H1 (cell line): ENCODE data around the gene TSC22D3. TPM values are rescaled to one million over a fixed set of nuclear protein-coding genes. Genes with fewer than 3 reads are reported as not detected.

Experiments used
- BACH1 ChIP-seq: IDR thresholded peaks from 2 replicates; pipeline ENCODE4 v1.6.1; 2012; ENCODE audit warnings: low read length, improper control_type of control experiment
- CBX8 ChIP-seq: fragments of 300-800, 300-1000 bp; sonication (generic); IDR thresholded peaks from 2 replicates; pipeline ENCODE4 v1.7.1; 2016; ENCODE audit warnings: low read depth, low read length, borderline replicate concordance
- CHD7 ChIP-seq: fragments of 300-600 bp; sonication (generic); IDR thresholded peaks from 2 replicates; pipeline ENCODE4 v1.7.1; 2012; ENCODE audit warnings: low read length, moderate library complexity, mild to moderate bottlenecking, inconsistent platforms; ENCODE audit not compliant: insufficient replicate concordance
- GABPA ChIP-seq: IDR thresholded peaks from 2 replicates; pipeline ENCODE4 v1.6.1; 2011; ENCODE audit warnings: mild to moderate bottlenecking, low read length, moderate library complexity, borderline replicate concordance; ENCODE audit not compliant: insufficient read depth
- JUN ChIP-seq: IDR thresholded peaks from 2 replicates; pipeline ENCODE4 v1.6.1; 2011; ENCODE audit warnings: low read depth, mild to moderate bottlenecking, improper control_type of control experiment, low read length
- NANOG ChIP-seq: IDR thresholded peaks from 2 replicates; pipeline ENCODE4 v1.6.1; 2011; ENCODE audit warnings: low read length, low read depth, mild to moderate bottlenecking, inconsistent platforms; ENCODE audit not compliant: insufficient read depth, poor library complexity, severe bottlenecking
- SIX5 ChIP-seq: IDR thresholded peaks from 2 replicates; pipeline ENCODE4 v1.6.1; 2011; ENCODE audit warnings: mild to moderate bottlenecking, low read depth, low read length
- SP2 ChIP-seq: IDR thresholded peaks from 2 replicates; pipeline ENCODE4 v1.6.1; 2012; ENCODE audit warnings: mild to moderate bottlenecking, low read length, inconsistent platforms
- TEAD4 ChIP-seq: IDR thresholded peaks from 2 replicates; pipeline ENCODE4 v1.6.1; 2012; ENCODE audit warnings: low read depth, low read length, inconsistent platforms, mixed read lengths
- polyA plus RNA-seq, 7 experiments: library from polyadenylated mRNA; depleted of rRNA in 3 of 7; stranded (reverse) in 5 of 7; unstranded in 2 of 7; fragments of >200 nt in 5 of 7; fragments of 200-250 nt in 2 of 7; gene quantifications; 1 replicate in 5 of 7; 2 replicates in 1 of 7; 4 replicates in 1 of 7; pipeline versions ENCODE4 v1.2.1 to v1.2.3, GENCODE V29; 2011 to 2013; ENCODE audit warnings: missing spikeins in 2 of 7, mixed read lengths in 2 of 7
- total RNA-seq: library from RNA; stranded (reverse); fragmentation: NEBNext Ultra II Directional; extraction: Animal tissue kit (Norgen Biotek cat#: 25700); gene quantifications from 2 replicates; pipeline ENCODE4 v1.2.1, GENCODE V29; 2021

The TSC22D3 gene
- total and polyA plus RNA-seq, 2 of the 8 experiments (the other 6 are each of a cell fraction or from before 2014, with no cell fraction given) = 7.6 to 12.9 TPM

- TF ChIP-seq CHD7 = no peak
- no peak for TF ChIP-seq GABPA
- no peak for TF ChIP-seq CBX8
- TF ChIP-seq SP2 = no peak
- TF ChIP-seq JUN = no peak
- TF ChIP-seq TEAD4 = no peak
- no peak for TF ChIP-seq BACH1
- TF ChIP-seq SIX5 = no peak
- TF ChIP-seq NANOG = no peak
Observed at GRCh38 chrX:107669261-107669660, 106.3 kb downstream of the TSC22D3 start (continued).
